HPDE6-E6E7 (cell line): ENCODE data around the gene FBXL14.
A peak's percentile ranks its signal among the peaks of the same experiment; 100 is the strongest.

Experiments
- DNase-seq: peaks from one replicate; pipeline ENCODE4 v3.0.0; 2011; ENCODE audit warnings: missing footprints; ENCODE audit errors: extremely low spot score

FBXL14 gene

GRCh38 chr12:1533602-1534304 lies 60.6 kb downstream of the FBXL14 start:
- no peak for DNase-seq

- DNase-seq, result no peak
These were observed 61.2 kb downstream of the FBXL14 start for GRCh38 chr12:1533205-1533601.

GRCh38 chr12:1532375-1533165 lies 61.8 kb downstream of the FBXL14 start:
- no peak for DNase-seq

GRCh38 chr12:1531654-1532374 lies 62.6 kb downstream of the FBXL14 start:
- no peak for DNase-seq

- no peak for DNase-seq
These were observed 63.2 kb downstream of the FBXL14 start for GRCh38 chr12:1531153-1531653.

- DNase-seq, result no peak
These were observed 63.7 kb downstream of the FBXL14 start for GRCh38 chr12:1530592-1531152.

- DNase-seq, result no peak
These were observed 64.4 kb downstream of the FBXL14 start for GRCh38 chr12:1529862-1530591.

GRCh38 chr12:1529228-1529861 lies 65.0 kb downstream of the FBXL14 start:
- DNase-seq, result no peak

GRCh38 chr12:1528791-1529190 lies 65.6 kb downstream of the FBXL14 start:
- no peak for DNase-seq

- DNase-seq, result no peak
These were observed 66.6 kb downstream of the FBXL14 start for GRCh38 chr12:1527789-1528188.

GRCh38 chr12:1525858-1526257 lies 68.5 kb downstream of the FBXL14 start:
- no peak for DNase-seq

- no peak for DNase-seq
These were observed 70.8 kb downstream of the FBXL14 start for GRCh38 chr12:1523558-1524050.

GRCh38 chr12:1523046-1523445 lies 71.3 kb downstream of the FBXL14 start:
- no peak for DNase-seq

GRCh38 chr12:1519642-1520041 lies 74.7 kb downstream of the FBXL14 start:
- no peak for DNase-seq

- DNase-seq, result peak; percentile 71
These were observed 75.5 kb downstream of the FBXL14 start for GRCh38 chr12:1518591-1519516.

GRCh38 chr12:1517734-1518525 lies 76.5 kb downstream of the FBXL14 start:
- DNase-seq, result no peak

GRCh38 chr12:1517007-1517406 lies 77.4 kb downstream of the FBXL14 start:
- DNase-seq, result no peak
